HG03135 (cell line): ENCODE measurements around the gene DCHS1.

Experiments used
- ATAC-seq: cut with Tn5 transposase; IDR thresholded peaks from one replicate; pipeline ENCODE4 v1.9.1; 2021; ENCODE audit warnings: mild to moderate bottlenecking, moderate library complexity; ENCODE audit not compliant: unreplicated experiment

DCHS1 gene

GRCh38 chr11:6615046-6615445 is 40.6 kb downstream of the DCHS1 start:
- no peak for ATAC-seq

GRCh38 chr11:6614446-6614845 is 41.2 kb downstream of the DCHS1 start:
- ATAC-seq, result no peak

- no peak for ATAC-seq
Measured at GRCh38 chr11:6613496-6613895, 42.1 kb downstream of the DCHS1 start.

GRCh38 chr11:6612213-6613041 is 43.2 kb downstream of the DCHS1 start, which contains the start of gene TAF10:
Gene TAF10, minus strand, starts transcription at chr11:6612216. Its CDS starts 27 bp downstream, at chr11:6612189.
- peak; percentile 86 for ATAC-seq

- no peak for ATAC-seq
Measured at GRCh38 chr11:6611963-6612212, 43.7 kb downstream of the DCHS1 start.

- ATAC-seq, result peak; percentile 13
Measured at GRCh38 chr11:6611092-6611962, 44.3 kb downstream of the DCHS1 start.

- no peak for ATAC-seq
Measured at GRCh38 chr11:6610591-6610990, 45.0 kb downstream of the DCHS1 start.

GRCh38 chr11:6609502-6610015 is 46.0 kb downstream of the DCHS1 start:
- no peak for ATAC-seq

- no peak for ATAC-seq
Measured at GRCh38 chr11:6608726-6609501, 46.7 kb downstream of the DCHS1 start.

- ATAC-seq, result no peak
Measured at GRCh38 chr11:6608011-6608410, 47.6 kb downstream of the DCHS1 start.

- no peak for ATAC-seq
Measured at GRCh38 chr11:6607190-6607795, 48.3 kb downstream of the DCHS1 start.

GRCh38 chr11:6606471-6607189 is 49.0 kb downstream of the DCHS1 start:
- ATAC-seq, result peak; percentile 37

- ATAC-seq, result no peak
Measured at GRCh38 chr11:6604790-6605189, 50.8 kb downstream of the DCHS1 start.

- peak; percentile 36 for ATAC-seq
Measured at GRCh38 chr11:6604081-6604626, 51.5 kb downstream of the DCHS1 start.

- ATAC-seq, result peak; percentile 72
Measured at GRCh38 chr11:6603287-6604080, 52.1 kb downstream of the DCHS1 start, which contains the start of the genes ILK and RRP8. Gene ILK, plus strand, starts transcription at chr11:6603774. Its CDS starts 498 bp downstream, at chr11:6604272. Gene RRP8, minus strand, starts transcription at chr11:6603616. Its CDS starts 114 bp downstream, at chr11:6603502.

GRCh38 chr11:6602096-6602940 is 53.3 kb downstream of the DCHS1 start:
- ATAC-seq, result no peak

- no peak for ATAC-seq
Measured at GRCh38 chr11:6601041-6601461, 54.6 kb downstream of the DCHS1 start.
